Effector memory CD4-positive, alpha-beta T cell (primary cell): ENCODE results near the gene SERPINE1.

Source experiments
- DNase-seq, 3 donors: peaks; one replicate each; pipeline ENCODE4 v3.0.0-alpha.2; 2020
- H3K27ac ChIP-seq: 2 replicates; pipeline ENCODE4 v1.7.0; 2013; ENCODE audit warnings: mild to moderate bottlenecking, low read length, moderate library complexity; ENCODE audit not compliant: insufficient read depth, poor library complexity, severe bottlenecking
- H3K27me3 ChIP-seq: replicated peaks from 2 replicates; pipeline ENCODE4 v1.7.0; 2013; ENCODE audit warnings: mild to moderate bottlenecking, low read length; ENCODE audit not compliant: insufficient read depth, control insufficient read depth, poor library complexity, severe bottlenecking
- H3K36me3 ChIP-seq: 2 replicates; pipeline ENCODE4 v1.7.0; 2013; ENCODE audit warnings: mild to moderate bottlenecking, low read length, moderate library complexity; ENCODE audit not compliant: control insufficient read depth, insufficient read depth
- H3K4me1 ChIP-seq: 2 replicates; pipeline ENCODE4 v1.7.0; 2013; ENCODE audit warnings: low read length, mild to moderate bottlenecking; ENCODE audit not compliant: control insufficient read depth, insufficient read depth, poor library complexity, severe bottlenecking
- H3K4me3 ChIP-seq: 2 replicates; pipeline ENCODE4 v1.7.0; 2013; ENCODE audit warnings: low read length, low read depth, mild to moderate bottlenecking; ENCODE audit not compliant: insufficient read depth, poor library complexity, severe bottlenecking
- H3K9me3 ChIP-seq: 2 replicates; pipeline ENCODE4 v1.7.0; 2013; ENCODE audit warnings: mild to moderate bottlenecking, low read length, moderate library complexity; ENCODE audit not compliant: control insufficient read depth

SERPINE1 gene

GRCh38 chr7:101121991-101122932, 4.6 kb upstream of the SERPINE1 start:
- H3K27ac ChIP-seq = no peak overlapping the region
- no peak overlapping the region for H3K4me3 ChIP-seq
- H3K27me3 ChIP-seq = peaks cover 17% of the 10 kb centered on the region
- no peak for DNase-seq
- H3K4me1 ChIP-seq = peaks cover 13% of the 10 kb centered on the region
- no peaks in the 10 kb centered on the region for H3K36me3 ChIP-seq
- no peaks in the 10 kb centered on the region for H3K9me3 ChIP-seq

GRCh38 chr7:101122933-101123702, 3.8 kb upstream of the SERPINE1 start:
- Histone ChIP-seq H3K27me3 (peaks cover 17% of the 10 kb centered on the region), H3K9me3 (no peaks in the 10 kb centered on the region), H3K4me3 (no peak overlapping the region), H3K36me3 (no peaks in the 10 kb centered on the region), H3K4me1 (peaks cover 17% of the 10 kb centered on the region), H3K27ac (no peak overlapping the region)
- DNase-seq = no peak

- no peak for DNase-seq
- Histone ChIP-seq H3K4me1 (peaks cover 17% of the 10 kb centered on the region), H3K9me3 (no peaks in the 10 kb centered on the region), H3K27me3 (peaks cover 17% of the 10 kb centered on the region), H3K4me3 (no peak overlapping the region), H3K27ac (no peak overlapping the region), H3K36me3 (no peaks in the 10 kb centered on the region)
Observed at GRCh38 chr7:101123703-101124068, 3.2 kb upstream of the SERPINE1 start.

- Histone ChIP-seq H3K27me3 (peaks cover 14% of the 10 kb centered on the region), H3K27ac (no peak overlapping the region), H3K9me3 (no peaks in the 10 kb centered on the region), H3K36me3 (no peaks in the 10 kb centered on the region), H3K4me1 (peaks cover 17% of the 10 kb centered on the region), H3K4me3 (no peak overlapping the region)
- no peak for DNase-seq
Observed at GRCh38 chr7:101124376-101125056, 2.4 kb upstream of the SERPINE1 start.

GRCh38 chr7:101125989-101126650, 784 bp upstream of the SERPINE1 start:
- no peak for DNase-seq
- Histone ChIP-seq H3K4me3 (no peak overlapping the region), H3K27ac (no peak overlapping the region), H3K9me3 (no peaks in the 10 kb centered on the region), H3K27me3 (peaks cover 14% of the 10 kb centered on the region), H3K36me3 (no peaks in the 10 kb centered on the region), H3K4me1 (peaks cover 17% of the 10 kb centered on the region)

- Histone ChIP-seq H3K9me3 (no peaks in the 10 kb centered on the region), H3K4me1 (peaks cover 17% of the 10 kb centered on the region), H3K36me3 (no peaks in the 10 kb centered on the region), H3K27me3 (peaks cover 9% of the 10 kb centered on the region), H3K27ac (no peak overlapping the region), H3K4me3 (no peak overlapping the region)
- no peak for DNase-seq
Observed at GRCh38 chr7:101127460-101128039, 646 bp downstream of the SERPINE1 start.

- H3K9me3 ChIP-seq = no peaks in the 10 kb centered on the region
- peaks cover 17% of the 10 kb centered on the region for H3K4me1 ChIP-seq
- no peaks in the 10 kb centered on the region for H3K36me3 ChIP-seq
- peaks cover 4% of the 10 kb centered on the region for H3K27me3 ChIP-seq
- DNase-seq = no peak
- no peak overlapping the region for H3K4me3 ChIP-seq
- H3K27ac ChIP-seq = no peak overlapping the region
Observed at GRCh38 chr7:101128040-101128834, 1.3 kb downstream of the SERPINE1 start.

GRCh38 chr7:101129603-101130117, 2.8 kb downstream of the SERPINE1 start:
- H3K9me3 ChIP-seq = no peaks in the 10 kb centered on the region
- no peak overlapping the region for H3K4me3 ChIP-seq
- H3K36me3 ChIP-seq = no peaks in the 10 kb centered on the region
- H3K27ac ChIP-seq = no peak overlapping the region
- no peak for DNase-seq
- H3K27me3 ChIP-seq = peaks cover 4% of the 10 kb centered on the region
- H3K4me1 ChIP-seq = peaks cover 17% of the 10 kb centered on the region
